VCaP (cell line): ENCODE measurements around the gene FAM110C.
"Not testable (repeated sequence)": the region's sequence is repeated elsewhere in the genome, so short reads cannot be mapped to it uniquely, and the experiment has no call there.

Experiments
- H3K27ac ChIP-seq: fragments of 450-650 bp; 2 replicates; pipeline ENCODE4 v1.5.1; 2017
- TF ChIP-seq, protein P1 (sequence below): fragments of 450-650 bp; conservative IDR thresholded peaks from 2 replicates; pipeline ENCODE4 v1.5.1; 2017; ENCODE audit warnings: mild to moderate bottlenecking, moderate library complexity

The FAM110C gene

DNA sequence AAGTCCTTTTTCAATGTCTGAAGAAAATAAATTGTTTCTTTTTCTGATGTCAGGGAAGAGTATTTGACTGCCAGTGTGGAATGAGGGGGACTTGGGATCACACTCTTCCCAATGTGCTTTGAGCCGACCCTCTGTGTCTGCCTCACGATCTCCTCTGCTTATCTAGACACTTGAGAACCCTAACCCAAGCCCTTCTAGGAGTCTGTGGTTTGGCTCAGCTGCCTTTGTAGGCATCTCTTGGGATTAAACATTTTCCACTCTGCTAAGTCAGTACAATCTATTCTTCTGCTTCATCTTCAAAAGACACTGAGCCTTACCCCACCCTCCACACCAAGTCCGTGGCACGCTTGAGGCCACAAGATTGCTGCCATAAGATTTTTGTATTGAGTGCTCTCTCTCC is 19.4 kb downstream of the FAM110C start:
- TF ChIP-seq, protein P1, sequence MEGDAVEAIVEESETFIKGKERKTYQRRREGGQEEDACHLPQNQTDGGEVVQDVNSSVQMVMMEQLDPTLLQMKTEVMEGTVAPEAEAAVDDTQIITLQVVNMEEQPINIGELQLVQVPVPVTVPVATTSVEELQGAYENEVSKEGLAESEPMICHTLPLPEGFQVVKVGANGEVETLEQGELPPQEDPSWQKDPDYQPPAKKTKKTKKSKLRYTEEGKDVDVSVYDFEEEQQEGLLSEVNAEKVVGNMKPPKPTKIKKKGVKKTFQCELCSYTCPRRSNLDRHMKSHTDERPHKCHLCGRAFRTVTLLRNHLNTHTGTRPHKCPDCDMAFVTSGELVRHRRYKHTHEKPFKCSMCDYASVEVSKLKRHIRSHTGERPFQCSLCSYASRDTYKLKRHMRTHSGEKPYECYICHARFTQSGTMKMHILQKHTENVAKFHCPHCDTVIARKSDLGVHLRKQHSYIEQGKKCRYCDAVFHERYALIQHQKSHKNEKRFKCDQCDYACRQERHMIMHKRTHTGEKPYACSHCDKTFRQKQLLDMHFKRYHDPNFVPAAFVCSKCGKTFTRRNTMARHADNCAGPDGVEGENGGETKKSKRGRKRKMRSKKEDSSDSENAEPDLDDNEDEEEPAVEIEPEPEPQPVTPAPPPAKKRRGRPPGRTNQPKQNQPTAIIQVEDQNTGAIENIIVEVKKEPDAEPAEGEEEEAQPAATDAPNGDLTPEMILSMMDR = no peak
- no peak overlapping the region for H3K27ac ChIP-seq

DNA sequence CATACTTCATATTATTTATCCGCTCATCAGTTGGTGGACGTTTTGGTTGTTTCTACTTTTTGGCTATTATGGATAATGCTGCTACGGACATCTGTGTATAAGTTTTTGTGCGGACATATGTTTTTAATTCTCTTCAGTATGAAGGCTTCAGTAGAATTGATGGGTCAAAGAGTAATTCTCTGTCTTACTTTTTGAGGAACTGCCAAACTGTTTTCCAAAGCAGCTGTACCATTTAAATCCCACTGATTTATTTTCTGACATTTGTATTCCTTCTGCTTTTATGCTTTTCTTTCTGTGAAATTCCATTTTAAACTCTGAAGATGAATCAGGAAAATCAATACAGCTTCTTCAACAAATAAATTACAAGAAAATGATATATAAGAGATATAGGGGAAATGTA is 20.8 kb downstream of the FAM110C start:
- TF ChIP-seq, protein P1 = no peak

DNA sequence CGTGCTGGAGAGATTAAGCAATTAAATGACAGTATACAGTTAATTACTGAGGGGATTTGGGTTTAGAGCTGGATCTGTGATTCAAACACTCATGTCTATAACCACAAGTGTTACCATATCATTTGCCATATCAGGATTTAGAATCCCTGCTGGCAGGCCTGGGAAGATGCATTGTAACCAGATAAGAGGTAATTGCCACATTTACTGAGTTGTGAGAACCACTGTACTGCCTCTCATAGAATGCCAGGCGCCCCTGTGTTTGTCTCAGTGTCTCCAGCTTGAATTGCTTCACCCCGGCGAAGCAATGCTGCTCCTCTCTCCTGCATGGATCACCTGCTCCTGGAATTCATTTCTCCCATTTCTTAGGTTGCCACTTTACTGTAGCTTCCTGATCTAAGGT is 21.7 kb downstream of the FAM110C start:
- not testable (repeated sequence) for H3K27ac ChIP-seq

More for the DNA sequence above, 20.8 kb downstream of the FAM110C start:
- no peak overlapping the region for H3K27ac ChIP-seq

DNA sequence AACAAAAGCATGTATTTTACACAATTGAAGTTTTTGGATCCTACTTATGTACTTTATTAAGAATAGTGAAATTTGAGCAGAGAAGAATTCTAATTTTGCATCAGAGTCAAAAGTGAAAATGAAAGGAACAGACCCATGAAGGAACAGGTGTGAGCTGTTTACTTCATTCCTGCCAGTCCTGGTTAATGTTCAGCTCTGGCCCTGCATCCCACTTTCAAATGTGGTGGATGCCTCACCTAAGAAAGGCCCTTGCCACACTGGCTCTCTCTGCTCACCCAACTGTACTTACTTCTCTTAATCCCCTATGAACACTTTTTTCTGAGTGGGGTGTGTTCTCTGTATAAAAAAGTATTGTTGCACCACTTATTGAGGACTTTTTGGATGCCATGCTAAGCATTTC is 22.2 kb downstream of the FAM110C start:
- TF ChIP-seq, protein P1 = no peak
- peak overlapping the region; percentile 40; the same call in 1 of the 2 replicates for H3K27ac ChIP-seq

DNA sequence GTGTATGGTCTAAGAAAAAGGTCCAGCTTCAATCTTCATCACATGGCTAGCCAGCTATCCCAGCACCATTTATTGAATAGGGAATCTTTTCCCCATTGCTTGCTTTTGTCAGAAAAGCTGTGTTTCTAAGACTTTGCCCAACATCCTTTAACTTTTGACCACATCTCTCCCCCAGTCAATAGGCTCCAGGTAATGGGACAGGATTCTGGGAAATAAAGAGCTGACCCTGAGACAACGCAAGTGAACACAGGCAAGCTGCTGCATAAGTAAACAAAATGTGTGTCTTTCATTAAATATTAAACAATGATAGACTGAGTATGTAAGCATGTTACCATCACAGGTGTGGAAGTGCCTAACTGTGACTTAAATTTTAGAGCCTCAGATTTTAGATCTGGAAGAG is 23.0 kb downstream of the FAM110C start:
- TF ChIP-seq, protein P1 = no peak
- H3K27ac ChIP-seq = peak overlapping the region; percentile 40; the same call in 1 of the 2 replicates

DNA sequence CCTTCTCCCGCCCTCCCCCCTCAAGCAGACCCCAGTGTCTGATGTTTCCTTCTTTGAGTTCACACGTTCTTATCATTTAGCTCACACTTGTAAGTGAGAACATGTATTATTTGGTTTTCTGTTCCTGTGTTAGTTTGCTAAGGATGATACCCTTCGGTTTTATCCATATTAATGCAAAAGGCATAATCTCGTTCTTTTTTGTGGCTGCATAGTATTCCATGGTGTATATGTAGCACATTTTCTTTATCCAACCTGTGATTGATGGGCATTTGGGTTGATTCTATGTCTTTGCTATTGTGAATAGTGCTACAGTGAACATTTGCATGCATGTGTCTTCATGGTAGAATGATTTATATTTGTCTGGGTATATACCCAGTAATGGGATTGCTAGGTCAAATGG is 24.1 kb downstream of the FAM110C start:
- H3K27ac ChIP-seq = peak overlapping the region; percentile 40; the same call in 1 of the 2 replicates

DNA sequence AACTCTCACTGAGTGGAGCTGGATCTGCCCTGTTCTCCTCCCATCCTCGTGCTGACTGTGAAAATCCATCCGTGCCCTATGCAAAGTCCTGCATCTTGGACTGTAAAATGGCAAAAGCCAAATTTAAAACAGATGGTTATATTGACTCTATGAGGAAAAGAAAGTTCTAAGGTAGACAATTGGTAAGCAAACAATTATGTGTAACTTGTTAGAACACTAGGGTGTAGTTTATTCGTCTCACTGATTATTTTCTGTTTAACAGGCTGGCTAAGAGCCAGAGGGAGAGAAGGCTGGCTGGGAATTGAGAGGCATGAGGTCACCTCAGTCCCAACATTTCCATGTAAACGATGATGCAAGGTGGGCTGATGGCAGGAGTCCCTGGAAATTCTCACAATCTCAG is 26.0 kb downstream of the FAM110C start:
- H3K27ac ChIP-seq = peak overlapping the region; percentile 42; the same call in 1 of the 2 replicates

DNA sequence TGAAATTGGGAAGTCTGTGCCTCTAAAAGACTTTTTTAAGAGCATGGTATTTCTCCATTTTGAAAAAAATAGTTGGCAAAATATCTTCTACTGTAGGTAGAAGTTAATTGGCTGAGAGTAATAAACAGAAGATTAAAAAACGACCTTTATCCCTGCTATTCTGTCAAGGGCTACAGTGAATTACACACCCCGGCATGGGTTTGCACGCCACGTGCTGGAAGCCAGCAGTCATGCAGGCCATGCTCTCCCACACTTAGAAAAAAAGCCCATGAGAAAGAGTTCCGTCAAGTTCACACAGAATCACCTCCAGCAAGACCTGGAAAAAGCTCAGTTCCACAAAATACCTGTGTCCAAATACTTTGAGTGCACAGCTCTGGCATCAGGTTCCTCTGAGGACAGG is 26.8 kb downstream of the FAM110C start:
- TF ChIP-seq, protein P1 = no peak
- peak overlapping the region; percentile 42; the same call in 1 of the 2 replicates for H3K27ac ChIP-seq

DNA sequence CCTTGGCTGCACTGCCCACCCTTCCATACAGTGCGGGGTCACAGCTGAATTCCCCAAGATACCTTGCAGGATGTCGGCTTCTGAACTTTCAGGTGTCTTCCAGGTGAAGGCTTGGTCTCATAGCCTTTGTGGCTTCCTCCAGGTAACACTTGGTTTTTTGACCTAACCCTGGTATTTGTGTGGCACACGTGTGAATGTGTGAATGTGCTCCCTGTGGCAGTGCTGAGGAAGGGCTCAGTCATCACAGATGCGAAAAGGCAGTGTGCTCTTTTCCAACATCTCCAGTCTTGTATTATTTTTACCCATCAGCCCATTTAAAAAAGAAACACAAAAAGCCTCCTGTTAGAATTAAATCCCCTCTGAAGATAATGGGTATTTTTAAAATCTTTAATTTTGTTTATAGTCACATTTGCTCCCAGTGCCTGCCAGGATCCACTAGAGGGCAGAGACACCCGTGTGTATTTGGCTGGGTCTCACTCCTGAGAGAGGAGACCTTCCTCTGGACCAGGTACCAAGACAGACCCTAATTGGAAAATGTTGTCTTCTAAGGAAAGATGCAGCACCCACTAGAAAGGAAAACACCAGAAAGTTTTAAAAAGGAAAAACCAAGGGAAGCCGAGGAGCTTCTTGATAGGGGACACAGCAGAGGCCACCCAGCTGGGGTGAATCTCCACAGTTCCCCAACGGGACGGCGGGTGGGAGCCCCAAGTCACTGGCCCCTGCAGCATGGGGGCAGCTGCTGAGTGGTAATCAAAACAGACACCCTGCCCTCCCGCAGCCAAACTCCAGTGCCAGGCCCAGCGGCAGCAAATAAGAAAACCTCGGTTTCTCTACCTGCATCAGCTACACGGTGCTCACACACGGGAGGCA is 27.7 kb downstream of the FAM110C start:
- no peak overlapping the region for H3K27ac ChIP-seq
- TF ChIP-seq, protein P1 = peak; percentile 87

DNA sequence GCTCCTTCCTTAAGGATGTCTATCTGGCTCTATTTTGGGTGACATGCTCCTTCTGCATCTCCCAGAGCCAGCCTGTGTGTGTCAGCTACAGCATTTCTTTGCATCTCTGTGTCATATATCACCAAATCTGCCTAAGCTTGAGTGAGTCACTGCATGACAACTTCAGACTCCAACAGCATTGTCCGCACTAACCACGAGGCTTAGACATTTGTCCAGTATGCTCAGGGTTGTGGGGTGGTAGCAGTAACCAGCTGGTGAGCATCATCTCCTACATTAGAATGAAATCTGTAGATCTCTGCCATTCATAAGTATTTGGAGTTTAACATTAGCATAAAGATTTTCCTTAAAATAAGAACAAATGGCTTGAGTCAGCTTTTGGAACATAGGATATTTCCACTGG is 30.4 kb downstream of the FAM110C start:
- H3K27ac ChIP-seq = not testable (repeated sequence)
